ENCODE data around the gene C17orf67.

The C17orf67 gene

DNA sequence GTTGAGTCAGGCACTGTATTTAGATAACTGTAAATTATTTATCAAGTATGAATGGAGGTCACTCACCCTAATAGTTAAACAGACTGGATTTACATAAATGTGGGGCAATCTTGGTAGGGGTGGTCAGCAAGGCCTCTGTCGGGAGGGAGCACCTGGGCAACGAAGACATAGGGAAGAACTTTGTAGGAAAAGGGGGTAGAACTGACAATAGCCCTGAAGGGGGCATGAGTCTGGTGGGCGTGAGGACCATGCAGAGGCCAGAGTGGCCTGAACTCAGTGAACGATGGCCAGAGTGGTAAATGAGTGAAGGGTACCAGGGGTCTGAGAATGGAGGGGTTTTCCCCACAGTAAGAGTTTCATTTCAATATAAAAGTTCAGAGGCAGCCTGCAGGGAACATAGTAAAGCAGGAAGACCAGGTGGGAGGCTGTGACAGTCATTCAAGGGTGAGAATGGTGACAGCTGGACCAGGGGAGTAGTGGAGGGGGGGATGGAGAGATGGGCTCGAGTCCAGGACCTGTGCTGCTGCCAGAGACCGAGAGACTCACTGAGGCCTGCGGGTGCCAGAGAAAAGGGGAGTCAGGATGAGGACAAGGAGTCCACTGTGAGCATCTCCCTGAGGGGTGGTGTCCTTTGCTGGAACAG, 2.9 kb downstream of the C17orf67 start:
- DNase-seq (ENCODE audit: low read depth in 1 of 2, low spot score in 1 of 2): no peak
- no peak for TF ChIP-seq JUND (IDR thresholded peaks at IDR 0.05; ENCODE audit: low read depth)
- in situ Hi-C loops (cut with HindIII; ENCODE audit: low pct_unique_long_range_greater_than_20kb, low sequenced_read_pairs): no loop called here

DNA sequence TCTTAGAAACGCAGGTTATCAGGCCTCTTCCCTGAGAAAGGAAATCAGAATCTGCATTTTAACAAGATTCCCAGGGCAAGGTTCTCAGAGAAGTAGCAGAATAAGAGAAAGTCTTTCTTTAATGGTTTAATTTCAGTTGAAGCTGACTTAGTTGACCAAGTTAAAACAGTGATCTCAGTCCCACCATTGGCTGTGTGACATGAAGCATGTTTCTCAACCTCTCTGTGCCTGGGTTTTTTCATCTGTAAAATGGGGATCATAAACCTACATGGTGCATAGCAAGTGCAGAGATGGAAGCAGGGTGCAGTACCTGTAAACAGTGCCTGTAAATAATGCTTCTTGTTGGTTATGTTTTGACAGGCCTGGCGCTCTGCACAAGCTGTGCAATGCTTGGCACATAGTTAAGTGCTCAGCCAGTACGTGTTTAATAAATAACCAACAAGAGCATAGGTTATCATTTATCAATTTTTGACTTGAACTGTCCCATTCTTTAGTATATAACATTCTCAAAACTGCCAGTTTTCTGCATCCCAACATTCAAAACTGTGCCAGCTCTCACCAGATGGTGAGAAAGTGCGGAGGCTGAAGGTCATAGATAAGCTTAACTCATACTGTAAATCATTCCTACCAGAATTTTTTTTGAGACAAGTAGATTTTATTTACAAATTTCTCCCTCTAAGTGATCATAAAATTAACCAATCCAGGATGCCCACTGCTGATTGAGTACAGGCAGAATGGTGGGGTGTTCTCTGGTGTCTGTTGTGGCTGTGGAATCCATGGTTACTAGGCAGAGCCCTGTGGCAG, 6.9 kb downstream of the C17orf67 start:
- in situ Hi-C loops (cut with HindIII; ENCODE audit: low pct_unique_long_range_greater_than_20kb, low sequenced_read_pairs): no loop called here
- no peak for TF ChIP-seq JUND (IDR thresholded peaks at IDR 0.05; ENCODE audit: low read depth)

DNA sequence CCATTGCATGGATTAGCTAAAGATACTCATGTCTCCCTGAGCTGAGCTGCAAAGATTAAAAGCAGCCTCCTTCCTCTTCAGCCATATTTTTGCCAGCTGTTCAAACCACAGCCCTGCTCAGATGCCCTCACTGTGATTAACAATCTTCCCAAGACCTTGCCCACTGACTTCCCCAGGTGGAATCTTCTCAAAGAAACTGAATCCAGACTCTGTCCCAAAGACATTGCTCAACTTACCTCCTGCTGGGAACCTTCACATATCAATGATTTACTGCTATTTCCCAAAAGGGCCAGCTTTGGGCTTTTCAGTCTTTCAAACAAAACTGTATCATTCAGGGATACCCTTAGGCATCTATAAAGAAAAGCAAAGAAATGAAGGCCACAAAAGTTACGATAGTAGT, 9.2 kb downstream of the C17orf67 start:
- no peak for DNase-seq (ENCODE audit: low read depth in 1 of 2, low spot score in 1 of 2)
- TF ChIP-seq JUND (IDR thresholded peaks at IDR 0.05; ENCODE audit: low read depth): no peak
- in situ Hi-C loops (cut with HindIII; ENCODE audit: low pct_unique_long_range_greater_than_20kb, low sequenced_read_pairs): no loop called here

More for the DNA sequence above, 6.9 kb downstream of the C17orf67 start:
- no peak for DNase-seq (ENCODE audit: low read depth in 1 of 2, low spot score in 1 of 2)

DNA sequence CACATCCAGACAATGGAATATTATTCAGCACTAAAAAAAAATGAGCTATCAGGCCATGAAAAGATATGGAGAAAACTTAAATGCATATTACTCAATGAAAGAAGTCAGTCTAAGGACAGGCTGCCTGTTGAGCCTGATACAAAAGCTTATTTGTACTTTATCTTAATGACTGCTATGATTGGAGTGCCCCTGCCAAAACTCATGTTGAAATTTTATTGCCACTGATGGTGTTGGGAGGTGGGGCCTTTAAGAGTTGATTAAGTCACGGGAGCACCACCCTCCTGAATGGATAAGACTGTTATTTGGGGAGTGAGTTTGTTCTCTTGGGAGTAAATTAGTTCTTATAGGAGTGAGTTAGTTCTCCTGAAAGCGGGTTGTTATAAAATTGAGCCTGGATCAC, 9.9 kb downstream of the C17orf67 start:
- in situ Hi-C loops (cut with HindIII; ENCODE audit: low pct_unique_long_range_greater_than_20kb, low sequenced_read_pairs): no loop called here
- no peak for DNase-seq (ENCODE audit: low read depth in 1 of 2, low spot score in 1 of 2)
- no peak for TF ChIP-seq JUND (IDR thresholded peaks at IDR 0.05; ENCODE audit: low read depth)

DNA sequence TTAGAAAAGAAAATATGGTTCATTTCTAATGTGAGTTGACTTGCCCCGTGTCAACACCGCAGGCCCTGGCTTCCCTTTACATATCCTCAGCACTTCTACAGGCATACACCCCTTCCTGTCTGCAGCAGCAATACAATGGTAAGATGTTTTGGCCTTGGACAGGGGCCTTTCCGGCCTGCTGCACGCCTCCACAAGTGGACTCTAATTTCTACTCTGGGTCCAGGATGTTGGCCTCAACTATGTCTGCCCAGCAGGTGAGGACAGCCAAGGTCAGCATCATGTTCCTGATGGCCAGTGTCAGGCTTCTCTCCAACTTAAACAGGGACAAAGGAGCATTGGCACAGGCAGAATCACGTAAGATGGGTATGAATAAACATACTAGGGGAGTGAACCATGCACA, 11.0 kb downstream of the C17orf67 start:
- TF ChIP-seq JUND (IDR thresholded peaks at IDR 0.05; ENCODE audit: low read depth): no peak
- in situ Hi-C loops (cut with HindIII; ENCODE audit: low pct_unique_long_range_greater_than_20kb, low sequenced_read_pairs): no loop called here
- DNase-seq (ENCODE audit: low read depth in 1 of 2, low spot score in 1 of 2): no peak

DNA sequence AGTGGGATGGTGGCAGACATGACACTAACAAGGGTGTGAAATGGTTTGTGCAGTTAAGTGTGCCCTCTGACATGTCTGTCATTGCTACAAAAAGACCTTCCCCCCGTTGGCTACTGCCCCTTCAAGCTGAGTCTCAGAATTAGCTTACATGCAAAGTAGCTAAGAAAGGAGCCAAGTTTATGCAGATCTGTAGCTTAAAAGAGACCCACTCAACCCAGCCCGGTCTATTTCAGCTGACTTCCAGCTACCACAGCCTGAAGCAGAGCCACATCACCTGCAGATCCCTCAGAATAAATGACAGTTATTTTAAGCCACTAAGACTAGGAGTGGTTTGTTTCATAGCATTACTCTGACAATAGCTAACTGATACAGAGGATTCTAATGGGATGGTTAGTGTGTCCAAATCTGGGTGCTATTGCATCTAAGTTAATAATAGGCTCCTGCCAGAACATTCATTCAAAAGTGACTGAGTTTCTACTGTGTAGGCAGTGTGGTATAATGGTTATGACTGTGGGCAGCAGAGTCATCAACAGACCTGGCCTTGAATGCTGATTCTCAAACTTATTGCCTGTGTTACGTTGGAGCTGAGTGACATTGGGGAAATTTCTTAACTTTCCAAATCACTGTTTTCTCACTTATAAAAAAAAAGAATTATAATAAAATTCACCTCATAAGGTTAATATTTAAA, 11.7 kb downstream of the C17orf67 start:
- in situ Hi-C loops (cut with HindIII; ENCODE audit: low pct_unique_long_range_greater_than_20kb, low sequenced_read_pairs): no loop called here
- no peak for DNase-seq (ENCODE audit: low read depth in 1 of 2, low spot score in 1 of 2)
- TF ChIP-seq JUND (IDR thresholded peaks at IDR 0.05; ENCODE audit: low read depth): no peak

DNA sequence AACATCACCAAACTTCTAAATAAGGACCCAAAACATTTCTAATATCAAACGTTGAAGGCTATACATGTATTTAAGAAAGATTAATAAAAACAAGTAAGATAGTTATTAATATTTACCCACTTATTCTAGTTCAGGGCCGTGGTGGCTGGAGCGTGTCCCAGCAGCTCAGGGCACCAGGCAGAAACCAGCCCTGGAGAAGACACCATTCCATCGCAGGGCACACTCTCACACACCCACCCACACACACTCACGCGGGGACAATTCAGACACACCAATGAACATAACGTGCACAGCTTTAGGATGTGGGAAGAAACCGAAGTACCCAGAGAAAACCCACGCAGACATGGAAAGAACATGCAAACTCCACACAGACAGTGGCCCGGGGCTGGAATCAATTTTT, 13.5 kb downstream of the C17orf67 start:
- TF ChIP-seq JUND (IDR thresholded peaks at IDR 0.05; ENCODE audit: low read depth): no peak
- in situ Hi-C loops (cut with HindIII; ENCODE audit: low pct_unique_long_range_greater_than_20kb, low sequenced_read_pairs): no loop called here
- DNase-seq (ENCODE audit: low read depth in 1 of 2, low spot score in 1 of 2): no peak

DNA sequence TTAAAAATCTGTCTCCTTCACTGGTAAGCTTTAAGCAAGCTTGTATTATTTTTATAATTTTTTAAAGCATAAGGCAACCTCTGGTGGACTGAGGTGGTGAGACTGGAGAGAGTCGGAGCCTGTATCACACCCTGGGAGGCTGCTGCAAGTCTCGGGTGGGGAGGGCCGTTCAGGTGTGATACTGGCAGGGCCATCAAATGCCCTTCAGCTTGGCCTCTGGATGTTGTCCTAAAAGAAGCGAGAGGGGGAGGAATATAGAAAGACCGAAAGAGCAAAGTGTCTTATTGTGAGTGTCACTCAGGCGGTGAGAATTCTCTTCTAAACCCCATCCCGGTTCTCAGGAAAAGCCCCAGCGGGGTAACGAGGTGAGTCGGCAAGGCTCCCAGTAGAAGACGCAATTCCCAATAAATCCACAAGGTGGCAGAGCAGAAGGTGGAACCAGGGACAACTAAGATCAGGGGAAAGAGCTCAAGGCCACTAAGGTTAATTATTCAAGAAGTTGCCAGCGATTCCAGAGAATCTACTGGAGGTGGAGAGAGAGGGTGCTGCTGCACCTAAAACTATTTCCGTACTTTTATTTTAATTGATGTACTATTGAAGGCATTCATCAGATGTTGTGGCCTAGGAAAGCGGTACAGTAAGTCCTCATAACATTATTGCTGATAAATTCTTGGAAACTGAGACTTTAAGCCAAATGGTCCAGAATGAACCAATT, 14.1 kb downstream of the C17orf67 start:
- peak; percentile 63 to 84 for DNase-seq (ENCODE audit: low read depth in 1 of 2, low spot score in 1 of 2)
- in situ Hi-C loops (cut with HindIII; ENCODE audit: low pct_unique_long_range_greater_than_20kb, low sequenced_read_pairs): no loop called here
- TF ChIP-seq JUND (IDR thresholded peaks at IDR 0.05; ENCODE audit: low read depth): no peak

DNA sequence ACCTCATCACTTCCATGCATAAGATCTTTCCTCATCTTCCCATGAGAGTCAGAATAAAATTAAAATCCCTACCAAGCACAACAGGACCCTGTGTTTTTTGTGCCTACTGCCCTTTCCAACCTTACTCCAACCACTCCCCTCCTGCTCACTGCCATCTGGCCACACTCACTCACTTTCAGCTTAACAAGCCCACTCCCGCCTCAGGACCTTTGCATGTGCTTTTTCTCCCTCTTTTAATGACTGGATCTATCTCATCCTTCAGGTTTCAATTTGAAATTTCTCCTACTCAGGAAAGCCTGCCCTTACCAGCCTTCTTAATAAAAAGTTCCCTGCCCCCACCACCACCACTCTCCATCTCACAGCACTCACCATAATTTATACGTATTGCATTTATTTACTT, 14.7 kb downstream of the C17orf67 start:
- no peak for DNase-seq (ENCODE audit: low read depth in 1 of 2, low spot score in 1 of 2)
- in situ Hi-C loops (cut with HindIII; ENCODE audit: low pct_unique_long_range_greater_than_20kb, low sequenced_read_pairs): no loop called here
- TF ChIP-seq JUND (IDR thresholded peaks at IDR 0.05; ENCODE audit: low read depth): no peak

DNA sequence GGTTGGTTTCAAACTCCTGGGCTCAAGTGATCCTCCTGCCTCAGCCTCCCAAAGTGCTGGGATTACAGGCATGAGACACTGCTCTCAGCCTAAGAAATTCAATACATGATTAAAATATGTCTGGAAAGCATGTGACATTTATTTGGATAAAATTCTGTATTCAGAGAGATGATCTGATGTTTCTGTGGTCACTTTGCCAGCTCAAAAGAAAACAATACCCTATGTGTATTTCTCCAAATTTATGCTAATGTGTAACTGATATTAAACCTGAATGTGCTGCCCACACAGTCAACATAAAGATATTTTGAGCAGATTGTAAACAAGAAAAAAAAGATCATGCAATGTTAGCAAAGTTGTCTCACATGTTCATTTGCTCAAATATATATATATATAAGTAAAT, 16.7 kb downstream of the C17orf67 start:
- in situ Hi-C loops (cut with HindIII; ENCODE audit: low pct_unique_long_range_greater_than_20kb, low sequenced_read_pairs): no loop called here
- TF ChIP-seq JUND (IDR thresholded peaks at IDR 0.05; ENCODE audit: low read depth): no peak
- no peak for DNase-seq (ENCODE audit: low read depth in 1 of 2, low spot score in 1 of 2)

DNA sequence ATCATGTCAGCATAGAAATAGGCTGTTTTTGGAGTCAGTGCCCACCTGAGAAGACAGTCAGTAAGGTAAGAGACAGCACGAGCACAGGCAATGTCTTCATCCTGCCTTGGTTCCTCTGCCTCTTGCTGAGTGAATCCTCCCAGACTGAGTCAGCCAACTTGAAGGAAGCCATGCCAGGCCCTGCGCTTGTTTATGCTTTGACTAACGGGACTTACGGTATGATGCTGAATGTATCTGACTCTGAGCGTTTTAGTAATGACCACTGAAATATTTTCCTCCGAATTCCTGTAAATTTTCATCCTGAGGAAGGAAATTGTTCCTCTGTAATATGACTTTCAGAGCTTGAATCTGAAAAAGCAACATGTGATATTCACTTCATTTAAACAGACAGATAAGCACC, 18.0 kb downstream of the C17orf67 start:
- in situ Hi-C loops (cut with HindIII; ENCODE audit: low pct_unique_long_range_greater_than_20kb, low sequenced_read_pairs): no loop called here
- no peak for TF ChIP-seq JUND (IDR thresholded peaks at IDR 0.05; ENCODE audit: low read depth)
- DNase-seq (ENCODE audit: low read depth in 1 of 2, low spot score in 1 of 2): no peak

DNA sequence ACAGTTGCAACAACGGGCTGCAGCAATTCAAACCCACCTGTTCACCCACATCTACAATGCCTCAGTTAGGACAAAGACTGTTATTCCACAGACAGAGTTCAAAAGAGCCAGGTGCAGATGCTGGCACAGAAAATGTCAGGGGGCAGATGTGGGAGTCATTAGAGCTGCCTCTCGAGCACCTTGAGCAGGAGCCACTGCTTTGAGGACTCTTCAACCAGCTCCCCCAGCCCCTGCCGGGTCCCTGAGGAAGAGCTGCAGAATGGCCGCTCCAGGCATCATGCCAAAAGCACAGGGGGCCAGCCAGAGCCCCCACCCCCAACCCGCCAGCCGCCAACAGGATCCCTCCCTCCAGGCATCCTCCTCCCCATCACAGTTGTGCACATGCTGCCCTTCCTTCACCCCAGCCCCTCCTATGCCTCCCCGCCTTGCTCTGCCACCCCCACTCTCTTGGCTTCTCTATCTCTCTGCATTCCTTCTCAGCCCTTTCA, 20.8 kb downstream of the C17orf67 start:
- in situ Hi-C loops (cut with HindIII; ENCODE audit: low pct_unique_long_range_greater_than_20kb, low sequenced_read_pairs): no loop called here
- no peak for DNase-seq (ENCODE audit: low read depth in 1 of 2, low spot score in 1 of 2)
- TF ChIP-seq JUND (IDR thresholded peaks at IDR 0.05; ENCODE audit: low read depth): no peak
